ENCODE measurements around the gene OR2T35.
"Not testable (repeated sequence)": the region's sequence is repeated elsewhere in the genome, so short reads cannot be mapped to it uniquely, and the experiment has no call there.

The OR2T35 gene, protein sequence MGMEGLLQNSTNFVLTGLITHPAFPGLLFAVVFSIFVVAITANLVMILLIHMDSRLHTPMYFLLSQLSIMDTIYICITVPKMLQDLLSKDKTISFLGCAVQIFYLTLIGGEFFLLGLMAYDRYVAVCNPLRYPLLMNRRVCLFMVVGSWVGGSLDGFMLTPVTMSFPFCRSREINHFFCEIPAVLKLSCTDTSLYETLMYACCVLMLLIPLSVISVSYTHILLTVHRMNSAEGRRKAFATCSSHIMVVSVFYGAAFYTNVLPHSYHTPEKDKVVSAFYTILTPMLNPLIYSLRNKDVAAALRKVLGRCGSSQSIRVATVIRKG
- total RNA-seq = 0 reads per million in 3 experiments

DNA sequence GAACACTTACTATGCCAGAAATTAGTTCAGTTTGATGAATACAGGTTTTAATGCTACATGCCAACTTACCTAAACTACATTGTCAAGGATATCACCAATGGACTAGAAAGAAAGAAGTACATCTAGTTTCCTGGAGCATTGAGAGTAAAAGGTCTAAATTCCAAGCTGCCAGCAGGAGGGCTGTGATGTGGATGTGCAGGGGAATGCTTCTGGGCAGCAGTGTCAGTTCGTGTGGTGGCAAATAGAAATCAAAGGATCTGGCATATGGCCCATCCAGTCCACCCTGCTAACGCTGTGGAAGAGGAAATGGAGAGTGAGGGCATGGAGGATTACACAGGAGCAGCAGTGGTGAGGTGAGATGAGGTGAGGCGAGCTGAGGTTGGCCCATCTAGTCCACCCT is at the start of gene OR2T35:
Gene OR2T35 (minus strand): TSS at position 101 of the 400 bp plus-strand sequence. CDS start 6,020 bp downstream, outside the sequence.
- not testable (repeated sequence) for DNase-seq

- DNase-seq = no peak
Observed at GRCh38 chr1:248691567-248692155, 46.6 kb upstream of the OR2T35 start.

- DNase-seq = no peak
Observed at GRCh38 chr1:248688527-248689298, 43.6 kb upstream of the OR2T35 start.

- peak; percentile 15 for DNase-seq
Observed at GRCh38 chr1:248686815-248687214, 41.7 kb upstream of the OR2T35 start.

DNA sequence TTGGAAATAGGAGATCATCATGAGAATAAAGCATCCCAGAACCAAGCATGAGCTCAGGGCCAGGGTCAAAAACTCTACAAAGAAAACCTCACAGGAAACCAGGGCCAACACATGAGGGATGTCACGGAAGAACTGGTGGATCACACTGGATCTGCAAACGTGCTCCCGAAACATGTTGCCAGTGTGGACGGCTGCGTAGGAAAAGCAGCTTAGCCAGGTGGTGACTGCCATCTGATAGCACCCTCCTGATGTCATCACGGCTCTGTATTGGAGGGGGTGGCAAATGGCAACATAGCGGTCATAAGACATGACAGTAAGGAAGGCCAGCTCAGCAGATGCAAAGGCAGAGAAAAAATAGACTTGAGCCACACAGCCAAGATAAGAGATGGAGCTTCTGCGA is 36.6 kb upstream of the OR2T35 start:
- DNase-seq = no peak

DNA sequence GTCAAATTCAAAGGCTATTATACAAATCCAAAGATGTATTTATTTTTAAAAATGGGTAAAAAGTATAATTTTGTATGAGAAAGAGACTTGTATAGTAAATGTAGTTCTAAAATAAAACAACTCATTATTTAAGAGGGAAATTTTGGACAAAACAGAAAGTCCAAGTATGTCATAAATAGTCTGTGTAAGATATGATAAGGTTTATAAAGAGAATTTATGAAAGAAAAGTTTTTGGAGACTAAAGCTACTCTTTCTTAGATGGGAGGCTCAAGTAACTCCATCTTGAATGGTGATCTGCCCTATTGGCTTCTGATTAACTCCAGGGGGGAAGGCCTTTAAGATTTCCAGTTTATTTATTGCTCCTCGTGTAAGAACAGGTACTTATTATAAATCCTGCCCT is 24.9 kb upstream of the OR2T35 start:
- DNase-seq = no peak

DNA sequence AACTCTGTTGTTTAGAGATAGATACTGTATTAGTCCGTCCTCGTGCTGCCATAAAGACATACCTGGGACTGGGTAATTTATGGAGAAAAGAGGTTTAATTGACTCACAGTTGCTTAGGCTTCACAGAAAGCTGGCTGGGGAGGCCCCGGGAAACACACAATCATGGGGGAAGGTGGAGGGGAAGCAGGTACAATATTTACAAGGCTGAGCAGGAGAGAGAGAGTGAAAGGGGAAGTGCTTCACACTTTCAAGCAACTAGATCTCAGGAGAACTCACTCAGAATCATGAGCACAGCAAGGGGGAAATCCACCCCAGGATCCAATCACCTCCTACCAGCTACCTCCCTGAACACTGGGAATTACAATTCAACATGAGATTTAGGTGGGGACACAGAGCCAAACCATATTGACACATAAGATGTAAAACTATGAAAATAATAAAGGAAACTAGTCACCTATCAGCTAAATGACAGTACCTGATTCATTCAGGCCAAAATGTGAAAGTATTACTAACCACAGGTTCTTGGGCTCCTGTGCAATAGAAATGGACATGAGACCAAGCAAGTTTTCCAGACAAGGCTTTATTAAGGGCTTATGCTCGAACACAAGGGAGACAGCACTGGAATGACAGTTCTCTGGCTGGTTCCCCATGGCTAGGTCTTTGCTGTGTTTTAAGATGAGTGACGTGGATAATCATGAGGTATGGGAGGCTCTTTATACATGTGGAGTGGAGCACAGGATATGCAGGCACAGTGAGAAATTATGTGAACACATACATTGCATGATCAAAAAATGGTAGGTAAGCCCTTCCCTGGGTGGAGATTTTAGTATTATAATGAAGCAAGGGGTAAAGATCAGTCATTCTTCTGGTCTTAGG is 18.6 kb upstream of the OR2T35 start:
- DNase-seq = not testable (repeated sequence)

- not testable (repeated sequence) for DNase-seq
Observed at GRCh38 chr1:248656797-248657196, 11.7 kb upstream of the OR2T35 start.

DNA sequence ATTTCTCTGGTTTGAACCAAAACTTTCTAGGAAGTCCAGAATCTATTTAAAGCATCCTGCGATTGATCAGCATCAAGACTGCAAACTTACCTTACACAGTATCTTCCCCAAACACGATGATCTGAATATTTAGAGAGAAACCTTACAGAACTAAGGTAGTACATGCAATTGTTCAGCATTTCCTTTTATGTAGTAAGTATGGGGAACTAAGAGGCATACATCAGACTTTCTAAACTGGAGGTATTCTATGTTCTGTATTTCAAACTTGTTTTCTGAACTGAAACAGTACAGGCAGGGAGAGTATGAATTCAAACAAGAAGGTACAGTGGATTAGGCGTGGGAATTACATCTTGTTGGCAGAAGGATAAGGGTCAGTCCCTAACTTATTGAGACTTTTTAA is 10.3 kb upstream of the OR2T35 start, which contains the start of gene OR2T27:
Gene OR2T27 (minus strand): TSS at position 175 of the 400 bp plus-strand sequence. CDS start 4,644 bp downstream, outside the sequence.
- DNase-seq = not testable (repeated sequence)

- DNase-seq = not testable (repeated sequence)
Observed at GRCh38 chr1:248648770-248649536, 3.9 kb upstream of the OR2T35 start.

DNA sequence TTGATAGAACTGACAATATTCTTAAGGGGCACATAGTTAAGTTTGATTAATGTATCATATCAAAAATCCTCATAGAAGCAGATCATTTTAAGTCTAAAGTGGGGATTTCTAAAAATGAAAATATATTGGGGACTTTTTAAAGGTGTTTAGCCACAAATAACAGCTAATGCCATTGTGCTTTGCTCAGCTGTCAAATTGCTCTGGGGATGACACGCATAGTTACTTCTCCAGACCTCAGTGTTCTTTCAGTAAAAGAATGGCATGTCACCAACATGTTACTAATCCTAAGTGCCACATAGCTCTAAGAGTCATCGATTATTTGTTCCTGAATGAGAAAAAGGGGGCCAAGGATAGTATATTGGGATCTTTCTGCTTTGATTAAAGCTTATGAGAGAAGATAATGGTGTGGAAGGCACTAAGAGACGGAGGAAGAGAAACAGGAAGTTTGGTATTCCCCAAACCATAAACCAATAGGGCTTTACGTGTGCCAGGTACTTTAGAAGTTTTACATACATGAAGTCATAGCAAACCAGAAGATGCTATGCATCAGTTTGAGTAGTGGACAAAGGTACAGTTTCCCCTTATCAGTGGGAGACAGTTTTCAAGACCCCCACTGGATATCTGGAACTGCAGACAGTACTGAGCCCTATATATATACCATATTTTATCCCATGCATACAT is 2.0 kb downstream of the OR2T35 start:
- not testable (repeated sequence) for DNase-seq

DNA sequence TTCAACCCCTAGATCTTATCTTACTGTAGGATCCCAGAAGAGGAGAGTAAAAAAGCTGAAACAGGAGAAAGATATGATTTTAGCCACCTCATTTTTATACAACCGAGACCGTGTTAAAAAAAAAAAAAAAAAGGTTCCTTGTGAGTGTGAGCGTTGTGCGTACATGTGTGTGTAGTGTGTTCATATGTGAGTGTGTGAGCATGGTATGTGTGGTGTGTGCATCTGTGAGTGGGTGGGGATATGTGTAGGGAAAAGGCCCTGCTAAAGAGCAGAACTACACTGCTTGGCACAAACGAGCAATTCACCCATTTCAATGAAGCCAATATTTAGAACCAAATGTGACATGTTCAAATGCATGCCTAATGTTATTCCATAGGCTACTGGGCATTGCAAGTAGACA is 3.5 kb downstream of the OR2T35 start:
- DNase-seq = not testable (repeated sequence)

DNA sequence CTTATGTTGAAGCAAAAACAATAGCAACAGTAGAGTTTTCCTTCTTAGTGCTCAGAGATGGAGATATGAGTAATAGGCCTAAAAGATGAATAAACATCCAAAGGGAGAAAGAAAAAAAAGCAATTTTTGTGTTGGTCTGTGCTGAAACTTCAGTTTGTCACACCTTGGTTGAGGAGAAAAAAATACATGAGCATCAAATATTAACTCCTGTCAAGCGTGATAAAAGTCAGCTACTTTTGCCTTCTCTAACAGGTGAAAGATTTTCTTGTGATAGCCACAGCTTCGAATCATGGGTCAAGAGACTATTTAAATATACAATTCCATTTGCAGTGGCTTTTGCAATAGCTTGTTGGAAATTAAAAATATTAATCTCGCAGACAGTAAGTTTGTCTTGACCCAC is 4.2 kb downstream of the OR2T35 start:
- not testable (repeated sequence) for DNase-seq

DNA sequence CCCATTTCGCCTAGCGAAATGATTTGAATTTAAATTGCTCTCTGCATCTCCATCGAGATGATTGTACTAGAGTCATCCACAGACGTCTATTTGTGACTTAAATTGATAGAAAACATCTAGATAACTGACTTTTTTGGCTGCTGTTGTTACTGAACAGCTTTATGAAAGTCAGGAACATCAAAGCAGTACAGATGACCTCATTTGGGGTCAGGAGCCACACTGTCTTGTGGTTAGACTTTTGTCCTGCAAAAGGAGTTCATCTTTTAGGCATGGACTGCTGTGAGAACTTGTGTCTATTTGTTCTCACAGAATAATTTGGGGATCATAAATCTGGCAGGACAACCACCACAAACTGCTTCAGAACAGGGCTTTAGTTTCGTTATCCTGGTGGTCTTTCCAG is 5.4 kb downstream of the OR2T35 start:
- DNase-seq = not testable (repeated sequence)

- DNase-seq = not testable (repeated sequence)
Observed at GRCh38 chr1:248636612-248637011, 8.5 kb downstream of the OR2T35 start.

- not testable (repeated sequence) for DNase-seq
Observed at GRCh38 chr1:248634991-248635390, 10.1 kb downstream of the OR2T35 start, which contains the start of gene OR2T11. Gene OR2T11, minus strand, starts transcription at chr1:248635091. Its CDS starts 7,963 bp downstream, at chr1:248627128.

DNA sequence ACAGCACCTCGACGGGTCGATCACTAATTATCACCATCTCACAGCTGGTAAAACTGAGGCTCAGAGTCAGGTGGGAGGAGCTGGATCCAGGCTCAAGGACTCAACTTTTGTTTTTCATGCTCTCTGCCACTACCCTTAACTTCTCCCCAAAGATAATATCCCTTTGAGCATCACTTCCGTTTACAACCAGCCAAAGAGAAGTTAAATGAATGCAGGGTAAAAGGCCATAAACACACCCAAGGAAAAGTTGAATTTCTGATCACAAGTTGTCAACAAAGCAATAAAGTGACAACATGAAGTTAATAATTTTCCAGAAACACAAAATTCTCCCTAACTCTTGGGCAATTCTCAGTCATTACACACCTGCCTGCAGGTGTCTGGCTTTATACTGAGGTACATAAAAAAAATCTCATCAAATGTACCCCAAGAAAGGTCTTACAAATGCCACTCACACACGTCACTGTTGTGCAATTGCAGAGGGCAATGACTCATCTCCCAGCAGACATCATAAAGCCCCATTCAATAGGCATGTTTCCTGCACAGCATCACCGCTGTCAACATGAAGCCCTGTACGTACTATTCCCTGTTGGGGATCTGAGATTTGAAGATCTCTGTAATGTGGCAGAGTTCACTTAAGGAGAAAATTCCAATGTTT is 13.6 kb downstream of the OR2T35 start:
- no peak for DNase-seq

DNA sequence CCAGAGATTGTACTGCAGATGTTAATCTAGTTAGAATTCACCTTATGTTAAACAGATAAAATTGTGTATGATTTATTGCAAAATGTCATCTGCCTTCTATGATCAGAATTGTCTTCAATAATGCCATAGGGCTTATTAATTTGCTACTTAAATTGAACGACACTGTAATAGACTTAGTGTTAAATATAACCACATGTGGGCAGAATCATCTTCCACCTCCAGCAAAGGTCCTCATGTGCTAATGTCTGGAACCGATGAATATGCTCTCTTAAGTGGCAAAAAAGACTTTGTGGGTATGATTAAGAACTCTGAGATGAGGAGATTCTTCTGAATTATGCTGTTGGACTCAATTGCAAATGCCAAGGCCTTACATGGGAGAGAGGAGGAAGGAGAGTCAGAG is 14.5 kb downstream of the OR2T35 start:
- no peak for DNase-seq

GRCh38 chr1:248627971-248628844 is 16.9 kb downstream of the OR2T35 start:
- DNase-seq = no peak

Data from central memory CD4-positive, alpha-beta T cell (primary cell).